Choroid plexus epithelial cell (primary cell): ENCODE measurements around the gene ZNF18.

Source experiments
- DNase-seq: peaks from one replicate; pipeline ENCODE4 v3.0.0-alpha.2; 2010; ENCODE audit warnings: low read depth
- H3K4me3 ChIP-seq: 2 replicates; pipeline ENCODE4 v1.5.1; 2011; ENCODE audit warnings: low read depth, mild to moderate bottlenecking, control low read depth, low read length, moderate library complexity
- CTCF ChIP-seq: conservative IDR thresholded peaks from 2 replicates; pipeline ENCODE4 v1.5.1; 2011; ENCODE audit warnings: low read depth, mild to moderate bottlenecking, control low read depth, inconsistent platforms, low read length, moderate library complexity

Gene ZNF18

GRCh38 chr17:12035673-12036072, 38.4 kb upstream of the ZNF18 start:
- TF ChIP-seq CTCF: no peak

GRCh38 chr17:12034538-12034937, 37.3 kb upstream of the ZNF18 start:
- no peak for DNase-seq
- no peak overlapping the region for H3K4me3 ChIP-seq
- no peak for TF ChIP-seq CTCF

More at GRCh38 chr17:12035673-12036072, 38.4 kb upstream of the ZNF18 start:
- DNase-seq: no peak
- no peak overlapping the region for H3K4me3 ChIP-seq

GRCh38 chr17:12028611-12029010, 31.3 kb upstream of the ZNF18 start:
- no peak overlapping the region for H3K4me3 ChIP-seq
- no peak for TF ChIP-seq CTCF
- no peak for DNase-seq

- no peak for DNase-seq
- no peak overlapping the region for H3K4me3 ChIP-seq
- TF ChIP-seq CTCF: no peak
Observed at GRCh38 chr17:12027658-12028057, 30.4 kb upstream of the ZNF18 start.

GRCh38 chr17:12024327-12024726, 27.1 kb upstream of the ZNF18 start:
- no peak for TF ChIP-seq CTCF
- peak; percentile 80 for DNase-seq
- no peak overlapping the region for H3K4me3 ChIP-seq

- H3K4me3 ChIP-seq: no peak overlapping the region
- no peak for DNase-seq
- TF ChIP-seq CTCF: no peak
Observed at GRCh38 chr17:12022310-12022709, 25.0 kb upstream of the ZNF18 start.

GRCh38 chr17:12021623-12022140, 24.4 kb upstream of the ZNF18 start:
- peak overlapping the region; percentile 69 for H3K4me3 ChIP-seq
- no peak for DNase-seq
- TF ChIP-seq CTCF: no peak
